Kidney (tissue), 14 donors: ENCODE results near the gene ANGPT4. TPM values are rescaled to one million over a fixed set of nuclear protein-coding genes. Genes with fewer than 3 reads are reported as not detected.
A peak's percentile ranks its signal among the peaks of the same experiment; 100 is the strongest.

Experiments
- DNase-seq, 5 donors: peaks; one replicate each; pipeline ENCODE4 v3.0.0-alpha.2; 2013 to 2020
- FAIRE-seq: peaks from 2 replicates; lab custom pipeline; 2012; peaks lifted over from hg19 to GRCh38; lab: Jason Lieb, UNC
- H3K27ac ChIP-seq, 2 donors: one replicate each; pipeline ENCODE4 v1.7.0; 2013; ENCODE audit warnings: low read depth in 2 of 2, low read length in 2 of 2, inconsistent platforms in 1 of 2
- H3K27me3 ChIP-seq: one replicate; pipeline ENCODE4 v1.7.1; 2013; ENCODE audit warnings: low read length, inconsistent platforms; ENCODE audit not compliant: control insufficient read depth, insufficient read depth
- H3K36me3 ChIP-seq, 3 donors: one replicate each; pipeline versions ENCODE4 v1.7.0 to v1.7.1; 2013; ENCODE audit warnings: low read length in 3 of 3, control low read depth in 1 of 3, inconsistent platforms in 1 of 3; ENCODE audit not compliant: insufficient read depth in 3 of 3, control insufficient read depth in 2 of 3
- H3K4me1 ChIP-seq, 3 donors: one replicate each; pipeline versions ENCODE4 v1.7.0 to v1.7.1; 2013; ENCODE audit warnings: low read length in 3 of 3, inconsistent platforms in 1 of 3, low read depth in 1 of 3; ENCODE audit not compliant: control insufficient read depth in 2 of 3, insufficient read depth in 2 of 3
- H3K4me3 ChIP-seq, 3 donors: one replicate each; pipeline versions ENCODE4 v1.7.0 to v1.8.1; 2013; ENCODE audit warnings: low read length in 3 of 3, control low read depth in 1 of 3, inconsistent platforms in 1 of 3
- H3K9ac ChIP-seq, 3 donors: one replicate each; pipeline versions ENCODE4 v1.7.0 to v1.7.1; 2013; ENCODE audit warnings: low read length in 3 of 3, control low read depth in 1 of 3, inconsistent platforms in 1 of 3
- H3K9me3 ChIP-seq, 3 donors: one replicate each; pipeline versions ENCODE4 v1.7.0 to v1.7.1; 2013; ENCODE audit warnings: low read length in 3 of 3, control low read depth in 1 of 3, inconsistent platforms in 1 of 3; ENCODE audit not compliant: control insufficient read depth in 2 of 3, insufficient read depth in 1 of 3
- intact Hi-C: fragments of 100-400 bp; cut with DNase I; formaldehyde crosslinking; loops from one replicate; pipeline ENCODE4 v1.11.1; 2022
- polyA plus RNA-seq: library from polyadenylated mRNA; stranded (reverse); fragments of 350-450 nt; fragmentation: Illumina TruSeq; extraction: RNeasy Lipid Tissue Mini Kit (QIAGEN cat#74804); gene quantifications from one replicate; pipeline ENCODE4 v1.2.3, GENCODE V29; 2014; ENCODE audit warnings: low read depth, low replicate concordance; ENCODE audit not compliant: insufficient read depth
- total RNA-seq: library from RNA; stranded (reverse); fragmentation: NEBNext Ultra II Directional; extraction: Animal tissue kit (Norgen Biotek cat#: 25700); gene quantifications from one replicate; pipeline ENCODE4 v1.2.1, GENCODE V29; 2021
- TF ChIP-seq, protein P1 (sequence below): IDR thresholded peaks from 3 replicates; pipeline ENCODE4 v1.5.1; 2012; ENCODE audit warnings: mild to moderate bottlenecking, moderate library complexity, borderline replicate concordance; ENCODE audit not compliant: insufficient read depth; ENCODE audit errors: extremely low read depth
- donor health status: control.
- donor health status: control.
- donor health status: control.
- donor health status: control.
- donor health status: control.
- donor health status: DM: yes; HTN: yes; CAD: no.
- donor health status: Normal renal cell carcinoma (clear cell type).

Gene ANGPT4
- total and polyA plus RNA-seq, 2 donors from 2014 or later = 0.24 to 0.57 TPM

DNA sequence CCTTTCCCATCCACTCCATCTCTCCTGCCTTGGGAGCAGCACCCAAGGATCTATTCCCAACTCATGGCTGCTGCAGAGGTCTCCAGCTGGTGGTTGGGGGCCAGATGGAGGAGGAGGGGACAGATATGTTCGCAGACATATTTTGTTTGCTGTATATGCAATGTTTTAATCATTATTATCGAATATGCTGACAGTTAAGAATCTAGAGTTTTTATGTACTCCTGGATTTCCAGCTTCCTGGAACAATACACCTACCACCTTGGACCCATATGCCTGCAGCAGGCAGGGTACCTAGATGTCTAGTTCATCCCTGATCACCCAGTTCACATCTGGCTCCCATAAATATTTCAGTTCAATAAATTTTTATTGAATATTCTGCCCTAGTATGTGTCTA, 73.6 kb downstream of the ANGPT4 start:
- intact Hi-C loops = no loop called here
- TF ChIP-seq, protein P1, sequence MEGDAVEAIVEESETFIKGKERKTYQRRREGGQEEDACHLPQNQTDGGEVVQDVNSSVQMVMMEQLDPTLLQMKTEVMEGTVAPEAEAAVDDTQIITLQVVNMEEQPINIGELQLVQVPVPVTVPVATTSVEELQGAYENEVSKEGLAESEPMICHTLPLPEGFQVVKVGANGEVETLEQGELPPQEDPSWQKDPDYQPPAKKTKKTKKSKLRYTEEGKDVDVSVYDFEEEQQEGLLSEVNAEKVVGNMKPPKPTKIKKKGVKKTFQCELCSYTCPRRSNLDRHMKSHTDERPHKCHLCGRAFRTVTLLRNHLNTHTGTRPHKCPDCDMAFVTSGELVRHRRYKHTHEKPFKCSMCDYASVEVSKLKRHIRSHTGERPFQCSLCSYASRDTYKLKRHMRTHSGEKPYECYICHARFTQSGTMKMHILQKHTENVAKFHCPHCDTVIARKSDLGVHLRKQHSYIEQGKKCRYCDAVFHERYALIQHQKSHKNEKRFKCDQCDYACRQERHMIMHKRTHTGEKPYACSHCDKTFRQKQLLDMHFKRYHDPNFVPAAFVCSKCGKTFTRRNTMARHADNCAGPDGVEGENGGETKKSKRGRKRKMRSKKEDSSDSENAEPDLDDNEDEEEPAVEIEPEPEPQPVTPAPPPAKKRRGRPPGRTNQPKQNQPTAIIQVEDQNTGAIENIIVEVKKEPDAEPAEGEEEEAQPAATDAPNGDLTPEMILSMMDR = no peak
- peaks cover 0 to 9% (median 6%) of the 10 kb centered on the region in 3 donors for H3K4me1 ChIP-seq
- H3K4me3 ChIP-seq = no peak overlapping the region
- no peaks in the 10 kb centered on the region for H3K9me3 ChIP-seq
- FAIRE-seq = no peak
- H3K36me3 ChIP-seq = no peaks in the 10 kb centered on the region
- no peak overlapping the region for H3K9ac ChIP-seq
- H3K27me3 ChIP-seq = no peaks in the 10 kb centered on the region
- DNase-seq = no peak
- no peak overlapping the region for H3K27ac ChIP-seq

DNA sequence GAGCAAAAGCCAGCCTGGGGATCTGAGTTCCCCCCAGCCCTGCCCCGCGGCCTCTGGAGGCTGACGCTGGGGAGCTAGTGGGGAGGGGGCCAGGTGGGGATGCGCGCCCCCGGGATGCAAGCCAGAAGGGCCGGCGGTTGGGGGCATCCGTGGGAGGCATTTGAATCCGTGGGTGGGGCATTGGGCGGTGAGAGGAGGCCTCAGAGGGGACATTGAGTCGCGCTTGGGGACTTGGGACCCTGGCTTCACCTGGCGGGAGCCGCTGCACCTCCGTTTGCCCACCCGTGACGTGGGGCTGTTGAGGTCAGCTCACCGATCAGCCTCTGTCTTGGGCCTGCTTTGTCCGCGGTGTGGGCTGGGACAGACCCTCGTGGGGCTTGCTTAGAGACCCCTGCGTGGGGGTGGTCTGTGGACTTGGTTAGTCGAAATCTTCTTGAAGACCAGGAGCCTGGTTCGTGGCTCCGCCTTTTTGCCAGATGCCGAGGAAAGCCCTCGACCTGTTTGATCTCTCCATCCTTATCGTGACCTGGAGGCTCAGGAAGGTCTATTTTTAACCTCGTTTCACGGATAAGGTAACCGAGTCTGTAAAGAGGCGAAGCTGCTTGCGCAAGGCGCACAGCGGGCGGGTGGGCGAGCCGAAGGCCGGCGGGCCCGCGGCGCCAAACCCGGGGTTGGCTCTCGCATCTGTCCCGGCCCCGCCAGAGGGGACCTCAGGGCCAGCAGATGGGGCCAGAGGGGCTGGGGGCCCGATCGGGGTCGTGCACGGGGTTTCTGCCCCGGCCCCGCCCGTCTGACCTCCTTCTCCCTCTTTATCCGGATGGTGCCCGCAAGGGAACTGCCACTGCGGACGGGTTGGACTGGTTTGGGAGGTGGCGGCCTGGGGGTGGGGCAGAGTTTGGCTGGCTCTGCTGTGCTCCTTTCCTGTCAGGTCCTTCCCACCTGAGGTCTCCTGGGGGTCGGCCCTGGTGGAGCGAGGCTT, 74.3 kb downstream of the ANGPT4 start:
- intact Hi-C loops = no loop called here
- no peak overlapping the region for H3K27ac ChIP-seq
- TF ChIP-seq, protein P1 = no peak
- FAIRE-seq = no peak
- DNase-seq = peak in 4 of 5 donors; percentile 37 to 78 (median 56)
- H3K9ac ChIP-seq = peak overlapping the region in 1 of 3 donors; percentile 19
- H3K36me3 ChIP-seq = no peaks in the 10 kb centered on the region
- H3K4me1 ChIP-seq = peaks cover 0 to 8% (median 6%) of the 10 kb centered on the region in 3 donors
- H3K9me3 ChIP-seq = no peaks in the 10 kb centered on the region
- H3K27me3 ChIP-seq = no peaks in the 10 kb centered on the region
- H3K4me3 ChIP-seq = peak overlapping the region; percentile 7 to 47 (median 28)

DNA sequence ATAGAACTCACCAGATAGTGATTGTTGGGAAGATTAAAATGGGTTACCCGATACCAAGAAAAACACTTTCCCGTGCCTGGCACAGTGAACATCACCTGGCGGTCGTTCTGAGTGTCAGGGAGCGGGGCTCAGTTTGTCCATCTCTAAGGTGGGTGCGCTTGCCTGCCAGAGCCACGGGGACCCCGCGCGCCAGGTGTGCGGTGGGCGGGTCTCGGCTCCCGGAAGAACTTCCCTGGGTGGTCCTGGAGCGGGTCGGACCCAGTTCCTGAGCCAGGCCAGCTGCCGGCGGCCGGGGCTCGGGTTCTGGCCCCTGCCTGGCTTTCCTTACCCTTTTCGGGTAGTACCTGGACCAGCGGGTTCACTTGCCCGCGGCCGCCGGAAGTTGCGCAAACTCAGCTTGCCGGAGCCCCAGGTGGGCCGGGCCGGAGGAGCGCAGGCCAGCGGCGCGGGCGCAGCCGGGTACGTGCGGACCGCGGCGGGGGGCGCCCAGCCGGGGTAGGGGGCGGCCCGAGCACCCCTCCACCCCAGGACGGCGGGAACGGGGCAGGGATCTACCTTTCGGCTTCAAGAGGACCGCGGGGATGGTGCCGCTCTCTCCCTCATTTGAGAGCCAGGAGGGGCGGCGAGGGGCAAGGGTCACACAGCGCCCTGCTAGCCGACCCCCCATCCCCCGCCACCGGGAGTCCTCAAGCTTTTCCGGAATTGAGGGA, 75.1 kb downstream of the ANGPT4 start:
- intact Hi-C loops = no loop called here
- H3K9ac ChIP-seq = no peak overlapping the region
- peak overlapping the region in 2 of 3 donors; percentile 1 to 47 for H3K4me3 ChIP-seq
- FAIRE-seq (no peak), DNase-seq (peak; percentile 31 to 86 (median 56))
- H3K9me3 ChIP-seq = no peaks in the 10 kb centered on the region
- H3K4me1 ChIP-seq = peaks cover 0 to 8% (median 6%) of the 10 kb centered on the region in 3 donors
- no peaks in the 10 kb centered on the region for H3K27me3 ChIP-seq
- no peak overlapping the region for H3K27ac ChIP-seq
- no peaks in the 10 kb centered on the region for H3K36me3 ChIP-seq
- TF ChIP-seq, protein P1 = no peak
